Measurements from ENCODE around the gene SHE.
A peak's percentile ranks its signal among the peaks of the same experiment; 100 is the strongest.

The SHE gene

GRCh38 chr1:154546264-154547063 lies 44.3 kb upstream of the SHE start:
- TF ChIP-seq RAD21 (IDR thresholded peaks at IDR 0.05; ENCODE audit: low read depth) (peak; percentile 86), MAX (IDR thresholded peaks at IDR 0.05) (no peak)

- TF ChIP-seq MAX (IDR thresholded peaks at IDR 0.05), result no peak
- TF ChIP-seq CEBPB (IDR thresholded peaks at IDR 0.05), result no peak
- TF ChIP-seq USF1 (IDR thresholded peaks at IDR 0.05), result no peak
- TF ChIP-seq EGR1 (IDR thresholded peaks at IDR 0.05), result no peak
- TF ChIP-seq RAD21 (IDR thresholded peaks at IDR 0.05; ENCODE audit: low read depth), result no peak
- no peak for TF ChIP-seq NFIC (IDR thresholded peaks at IDR 0.05)
- TF ChIP-seq FOXM1 (IDR thresholded peaks at IDR 0.05; ENCODE audit: borderline replicate concordance, low read depth), result no peak
- TF ChIP-seq TAF1 (IDR thresholded peaks at IDR 0.05; ENCODE audit: low read depth), result no peak
- TF ChIP-seq YY1 (IDR thresholded peaks at IDR 0.05; ENCODE audit: low read depth), result no peak
- no peak for TF ChIP-seq CREB1 (IDR thresholded peaks at IDR 0.05; ENCODE audit: low read depth)
- TF ChIP-seq TCF12 (IDR thresholded peaks at IDR 0.05; ENCODE audit: low read depth), result no peak
- TF ChIP-seq TEAD4 (IDR thresholded peaks at IDR 0.05), result no peak
- TF ChIP-seq EP300 (IDR thresholded peaks at IDR 0.05; ENCODE audit: borderline replicate concordance), result no peak
- TF ChIP-seq ZBTB7A (IDR thresholded peaks at IDR 0.05; ENCODE audit: low read depth), result no peak
- TF ChIP-seq REST (IDR thresholded peaks at IDR 0.05; ENCODE audit: low read depth), result no peak
These were observed 39.0 kb upstream of the SHE start for GRCh38 chr1:154541231-154541630.

GRCh38 chr1:154539486-154540483 lies 37.6 kb upstream of the SHE start:
- TF ChIP-seq CREB1 (IDR thresholded peaks at IDR 0.05; ENCODE audit: low read depth) (no peak), FOXM1 (IDR thresholded peaks at IDR 0.05; ENCODE audit: borderline replicate concordance, low read depth) (no peak), TAF1 (IDR thresholded peaks at IDR 0.05; ENCODE audit: low read depth) (no peak), REST (IDR thresholded peaks at IDR 0.05; ENCODE audit: low read depth) (no peak)

GRCh38 chr1:154536570-154536969 lies 34.4 kb upstream of the SHE start:
- TF ChIP-seq EP300 (IDR thresholded peaks at IDR 0.05; ENCODE audit: borderline replicate concordance) (no peak), TAF1 (IDR thresholded peaks at IDR 0.05; ENCODE audit: low read depth) (no peak), ZBTB7A (IDR thresholded peaks at IDR 0.05; ENCODE audit: low read depth) (no peak), TEAD4 (IDR thresholded peaks at IDR 0.05) (no peak), TCF12 (IDR thresholded peaks at IDR 0.05; ENCODE audit: low read depth) (no peak), CREB1 (IDR thresholded peaks at IDR 0.05; ENCODE audit: low read depth) (no peak), USF1 (IDR thresholded peaks at IDR 0.05) (no peak), NFIC (IDR thresholded peaks at IDR 0.05) (no peak), REST (IDR thresholded peaks at IDR 0.05; ENCODE audit: low read depth) (no peak), MAX (IDR thresholded peaks at IDR 0.05) (no peak), RAD21 (IDR thresholded peaks at IDR 0.05; ENCODE audit: low read depth) (no peak)

Measured in Ishikawa (cell line).